ENCODE results near the gene VAT1L.

- no peak for TF ChIP-seq CTCF (IDR thresholded peaks at IDR 0.05)
- no peak for TF ChIP-seq GATA2 (CRISPR knock-in tag; IDR thresholded peaks at IDR 0.05)
- no peak for TF ChIP-seq RCOR1 (IDR thresholded peaks at IDR 0.05; ENCODE audit: low read length)
- TF ChIP-seq MAX (IDR thresholded peaks at IDR 0.05; ENCODE audit: low read depth): no peak
- TF ChIP-seq EP300 (IDR thresholded peaks at IDR 0.05; ENCODE audit: borderline replicate concordance in 1 of 2, low read depth in 1 of 2, low read length in 1 of 2): no peak
- no peak for TF ChIP-seq RFX5 (IDR thresholded peaks at IDR 0.05; ENCODE audit: low read length)
- TF ChIP-seq REST (IDR thresholded peaks at IDR 0.05; ENCODE audit: low read depth, low read length): no peak
- TF ChIP-seq EZH2phosphoT487 (IDR thresholded peaks at IDR 0.05; ENCODE audit: borderline replicate concordance, low read depth): no peak
Measured at GRCh38 chr16:77842468-77842867, 54.1 kb downstream of the VAT1L start.
